ENCODE data around the gene NRXN2. TPM values are rescaled to one million over a fixed set of nuclear protein-coding genes. Genes with fewer than 3 reads are reported as not detected.

NRXN2 gene
- polyA plus RNA-seq, 3 donors = 0.07 TPM; not detected in 2

GRCh38 chr11:64619811-64620380 lies 103.1 kb downstream of the NRXN2 start:
- Histone ChIP-seq H3K9me3 (replicated peaks in 1 of 2; ENCODE audit: control insufficient read depth in 1 of 2, insufficient read depth in 1 of 2, low read length in 2 of 2) (no peaks in the 10 kb centered on the region), H3K9ac (ENCODE audit: insufficient read depth, low read length, poor library complexity, severe bottlenecking) (no peak overlapping the region), H3K4me1 (ENCODE audit: control insufficient read depth in 1 of 2, insufficient read depth in 2 of 2, low read length in 2 of 2) (peaks cover 30 to 38% of the 10 kb centered on the region in 2 donors), H3K36me3 (replicated peaks in 1 of 2; ENCODE audit: control insufficient read depth in 1 of 2, insufficient read depth in 2 of 2, low read length in 2 of 2) (no peaks in the 10 kb centered on the region), H2AFZ (ENCODE audit: insufficient read depth, low read depth, low read length, poor library complexity, severe bottlenecking) (no peak overlapping the region), H3K4me2 (replicated peaks; ENCODE audit: extremely low read depth, low read length, poor library complexity, severe bottlenecking) (no peak overlapping the region), H3K27me3 (ENCODE audit: control insufficient read depth in 2 of 2, insufficient read depth in 2 of 2, low read length in 2 of 2) (no peaks in the 10 kb centered on the region), H3K79me2 (ENCODE audit: insufficient read depth, low read length) (no peaks in the 10 kb centered on the region), H3K4me3 (replicated peaks in 1 of 3; ENCODE audit: low read depth in 2 of 3, low read length in 3 of 3) (no peak overlapping the region), H4K20me1 (ENCODE audit: insufficient read depth, low read length) (no peaks in the 10 kb centered on the region), H3K27ac (ENCODE audit: low read depth in 1 of 2, low read length in 2 of 2) (no peak overlapping the region)
- no peak for TF ChIP-seq CTCF (IDR thresholded peaks at IDR 0.05)
- no peak overlapping the region for H3K4me3 Mint-ChIP-seq
- WGBS (ENCODE audit: insufficient coverage) = 75% methylated on average over 2 of the region's 5 CpGs
- H3K27ac Mint-ChIP-seq = peak overlapping the region in 2 of 7 donors; percentile 27 to 62
- peaks cover 38% of the 10 kb centered on the region for H3K4me1 Mint-ChIP-seq
- H3K36me3 Mint-ChIP-seq = no peaks in the 10 kb centered on the region
- H3K9me3 Mint-ChIP-seq = no peaks in the 10 kb centered on the region
- no peak for DNase-seq
- peaks cover 0 to 3% (median 2%) of the 10 kb centered on the region in 3 donors for H3K27me3 Mint-ChIP-seq (ENCODE audit: low read depth in 3 of 3)
- intact Hi-C loops (cut with micrococcal nuclease) = no loop called here

- Histone ChIP-seq H3K4me2 (replicated peaks; ENCODE audit: extremely low read depth, low read length, poor library complexity, severe bottlenecking) (no peak overlapping the region), H3K79me2 (ENCODE audit: insufficient read depth, low read length) (no peaks in the 10 kb centered on the region), H3K27me3 (ENCODE audit: control insufficient read depth in 2 of 2, insufficient read depth in 2 of 2, low read length in 2 of 2) (no peaks in the 10 kb centered on the region), H3K4me3 (replicated peaks in 1 of 3; ENCODE audit: low read depth in 2 of 3, low read length in 3 of 3) (no peak overlapping the region), H3K36me3 (replicated peaks in 1 of 2; ENCODE audit: control insufficient read depth in 1 of 2, insufficient read depth in 2 of 2, low read length in 2 of 2) (no peaks in the 10 kb centered on the region), H2AFZ (ENCODE audit: insufficient read depth, low read depth, low read length, poor library complexity, severe bottlenecking) (no peak overlapping the region), H3K9me3 (replicated peaks in 1 of 2; ENCODE audit: control insufficient read depth in 1 of 2, insufficient read depth in 1 of 2, low read length in 2 of 2) (no peaks in the 10 kb centered on the region), H3K9ac (ENCODE audit: insufficient read depth, low read length, poor library complexity, severe bottlenecking) (no peak overlapping the region), H3K4me1 (ENCODE audit: control insufficient read depth in 1 of 2, insufficient read depth in 2 of 2, low read length in 2 of 2) (peaks cover 23 to 31% of the 10 kb centered on the region in 2 donors), H4K20me1 (ENCODE audit: insufficient read depth, low read length) (no peaks in the 10 kb centered on the region), H3K27ac (ENCODE audit: low read depth in 1 of 2, low read length in 2 of 2) (no peak overlapping the region)
- 100% methylated on average over 2 of the region's 4 CpGs for WGBS (ENCODE audit: insufficient coverage)
- no peak overlapping the region for H3K27ac Mint-ChIP-seq
- no peak overlapping the region for H3K4me3 Mint-ChIP-seq
- H3K9me3 Mint-ChIP-seq = no peaks in the 10 kb centered on the region
- TF ChIP-seq CTCF (IDR thresholded peaks at IDR 0.05) = no peak
- peaks cover 0 to 3% (median 3%) of the 10 kb centered on the region in 3 donors for H3K27me3 Mint-ChIP-seq (ENCODE audit: low read depth in 3 of 3)
- DNase-seq = no peak
- H3K36me3 Mint-ChIP-seq = no peaks in the 10 kb centered on the region
- H3K4me1 Mint-ChIP-seq = peaks cover 34% of the 10 kb centered on the region
- intact Hi-C loops (cut with micrococcal nuclease) = no loop called here
Observed at GRCh38 chr11:64619196-64619595, 103.8 kb downstream of the NRXN2 start.
